ENCODE data around the gene ZNF628.

Gene ZNF628

DNA sequence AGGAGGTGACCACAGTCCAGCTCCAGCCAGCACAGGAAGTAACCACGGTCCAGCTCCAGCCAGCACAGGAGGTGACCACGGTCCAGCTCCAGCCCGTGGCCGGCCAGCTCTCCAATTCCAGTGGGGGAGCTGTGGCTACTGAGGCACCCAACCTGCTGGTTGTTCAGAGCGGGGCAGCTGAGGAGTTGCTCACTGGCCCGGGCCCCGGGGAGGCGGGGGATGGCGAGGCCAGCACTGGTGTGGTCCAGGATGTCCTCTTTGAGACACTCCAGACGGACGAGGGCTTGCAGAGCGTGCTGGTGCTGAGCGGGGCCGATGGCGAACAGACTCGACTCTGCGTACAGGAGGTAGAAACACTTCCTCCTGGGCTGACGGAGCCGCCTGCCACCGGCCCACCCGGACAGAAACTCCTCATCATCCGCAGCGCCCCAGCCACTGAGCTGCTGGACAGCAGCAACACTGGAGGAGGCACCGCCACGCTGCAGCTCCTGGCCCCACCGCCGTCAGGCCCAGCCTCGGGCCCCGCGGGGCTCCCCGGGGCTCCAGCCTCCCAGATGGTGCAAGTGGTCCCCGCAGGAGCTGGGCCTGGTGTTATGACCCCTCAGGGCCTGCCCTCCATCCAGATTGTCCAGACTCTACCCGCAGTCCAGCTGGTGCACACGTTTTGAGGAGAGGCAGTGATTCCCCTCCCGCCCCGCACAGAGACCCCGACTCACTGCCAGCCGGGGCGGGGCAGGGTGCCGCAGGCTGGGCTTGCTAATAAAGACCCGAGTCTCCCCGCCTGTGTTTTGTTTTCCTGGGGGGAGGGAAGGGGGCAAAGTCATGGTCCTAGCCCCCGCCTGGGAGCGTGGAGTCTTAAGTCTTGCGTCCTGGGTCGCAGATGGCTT lies 7.5 kb downstream of the ZNF628 start:
- in situ Hi-C loops (cut with MboI; ENCODE audit: low sequenced_read_pairs): no loop called here

DNA sequence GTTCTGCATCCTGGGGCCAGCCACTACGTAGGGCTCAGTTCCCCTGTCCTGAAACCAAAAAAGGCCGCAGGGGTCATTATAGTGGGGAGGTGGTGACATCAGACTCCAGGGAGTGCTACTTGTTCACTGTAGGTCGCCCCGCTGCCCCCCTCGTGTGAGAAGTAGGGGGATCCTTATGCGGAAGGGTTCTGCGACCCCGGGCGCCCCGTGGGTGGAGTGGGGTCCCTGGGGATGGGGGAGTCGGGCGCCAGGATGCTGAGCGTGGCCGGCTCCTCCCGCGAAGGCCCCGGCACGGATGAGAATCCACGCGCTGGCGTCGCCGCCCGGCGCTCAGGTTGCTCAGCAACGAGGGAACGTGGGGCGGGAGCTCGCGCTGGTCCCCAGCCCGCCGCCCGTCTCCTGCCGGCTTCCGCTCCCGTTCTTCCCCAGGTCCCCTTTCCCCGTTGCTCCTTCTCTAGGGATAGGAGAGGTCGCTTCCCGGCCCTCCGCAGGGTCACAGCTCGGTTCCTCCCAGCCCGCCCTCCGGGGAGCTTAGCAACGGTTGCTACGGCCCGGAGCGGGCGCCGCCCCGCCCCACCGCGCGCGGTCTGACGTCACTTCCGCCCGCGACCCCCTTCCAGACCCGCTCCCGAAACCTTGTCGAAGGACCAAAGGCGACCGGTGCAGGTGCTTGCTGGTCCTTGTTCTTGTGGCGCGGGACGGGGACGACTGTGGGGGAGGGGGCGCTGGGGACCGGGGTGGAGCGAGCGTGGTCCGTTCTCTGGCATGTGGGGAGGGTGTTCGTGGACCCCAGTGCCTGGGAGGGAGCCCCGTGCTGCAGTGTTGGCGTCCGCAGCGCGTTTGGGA lies 8.4 kb downstream of the ZNF628 start, which contains the start of gene NAT14:
Gene NAT14, plus strand, starts transcription at position 596 of the 846 bp plus-strand sequence. CDS start 521 bp downstream, outside the sequence.
- in situ Hi-C loops (cut with MboI; ENCODE audit: low sequenced_read_pairs): no loop called here

DNA sequence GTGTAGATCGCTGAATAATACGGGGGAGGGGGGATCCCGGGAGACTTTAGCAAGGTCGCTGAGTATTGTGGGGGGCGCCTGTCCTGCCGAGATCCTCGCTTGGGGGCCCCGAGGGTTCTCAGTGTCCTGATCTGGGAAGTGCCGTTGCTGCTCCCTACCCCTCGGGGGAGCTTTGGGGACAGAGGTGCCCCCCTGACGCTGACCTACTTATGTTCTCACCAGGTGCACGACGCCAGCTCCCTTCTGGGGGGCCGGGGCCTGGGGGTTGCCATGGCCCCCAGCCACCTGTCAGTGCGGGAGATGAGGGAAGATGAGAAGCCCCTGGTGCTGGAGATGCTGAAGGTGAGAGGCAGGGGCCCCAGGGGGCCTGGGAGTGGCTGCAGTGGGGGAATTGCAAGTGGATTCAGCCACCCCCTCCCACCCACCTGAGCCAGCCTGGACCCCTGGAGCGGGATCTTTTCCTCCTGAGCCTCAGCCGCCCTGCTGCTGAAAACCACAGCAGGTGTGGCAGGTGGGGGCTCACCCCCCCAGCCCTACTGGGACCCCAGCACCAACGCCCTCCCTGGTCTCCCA lies 9.1 kb downstream of the ZNF628 start:
- in situ Hi-C loops (cut with MboI; ENCODE audit: low sequenced_read_pairs): no loop called here

DNA sequence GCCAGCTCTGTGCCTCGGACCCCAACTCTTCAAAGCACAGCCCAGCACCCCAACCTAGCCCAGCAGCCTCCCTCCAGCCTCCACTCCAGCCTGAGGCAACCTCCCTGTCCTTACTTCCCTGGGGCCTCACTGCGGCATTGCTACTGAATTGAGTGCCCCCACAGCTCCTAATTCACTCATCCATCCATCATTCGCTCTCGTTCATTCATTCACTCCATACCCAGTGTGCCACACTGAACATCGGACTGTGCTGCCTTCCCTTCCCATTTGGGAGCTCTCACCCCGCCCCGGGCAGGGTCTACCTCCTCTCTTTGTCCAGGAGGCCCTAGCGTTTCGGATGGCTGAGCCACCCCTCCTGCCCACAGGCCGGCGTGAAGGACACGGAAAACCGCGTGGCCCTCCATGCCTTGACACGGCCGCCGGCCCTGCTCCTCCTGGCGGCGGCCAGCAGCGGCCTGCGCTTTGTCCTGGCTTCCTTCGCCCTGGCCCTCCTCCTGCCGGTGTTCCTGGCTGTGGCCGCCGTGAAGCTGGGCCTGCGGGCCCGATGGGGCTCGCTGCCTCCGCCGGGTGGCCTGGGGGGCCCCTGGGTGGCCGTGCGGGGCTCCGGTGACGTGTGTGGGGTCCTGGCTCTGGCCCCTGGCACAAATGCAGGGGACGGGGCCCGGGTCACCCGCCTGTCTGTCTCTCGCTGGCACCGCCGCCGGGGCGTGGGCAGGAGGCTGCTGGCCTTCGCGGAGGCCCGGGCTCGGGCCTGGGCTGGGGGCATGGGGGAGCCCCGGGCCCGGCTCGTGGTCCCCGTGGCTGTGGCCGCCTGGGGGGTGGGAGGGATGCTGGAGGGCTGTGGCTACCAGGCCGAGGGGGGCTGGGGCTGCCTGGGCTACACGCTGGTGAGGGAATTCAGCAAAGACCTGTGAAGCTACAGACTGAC lies 9.9 kb downstream of the ZNF628 start:
- in situ Hi-C loops (cut with MboI; ENCODE audit: low sequenced_read_pairs): no loop called here

DNA sequence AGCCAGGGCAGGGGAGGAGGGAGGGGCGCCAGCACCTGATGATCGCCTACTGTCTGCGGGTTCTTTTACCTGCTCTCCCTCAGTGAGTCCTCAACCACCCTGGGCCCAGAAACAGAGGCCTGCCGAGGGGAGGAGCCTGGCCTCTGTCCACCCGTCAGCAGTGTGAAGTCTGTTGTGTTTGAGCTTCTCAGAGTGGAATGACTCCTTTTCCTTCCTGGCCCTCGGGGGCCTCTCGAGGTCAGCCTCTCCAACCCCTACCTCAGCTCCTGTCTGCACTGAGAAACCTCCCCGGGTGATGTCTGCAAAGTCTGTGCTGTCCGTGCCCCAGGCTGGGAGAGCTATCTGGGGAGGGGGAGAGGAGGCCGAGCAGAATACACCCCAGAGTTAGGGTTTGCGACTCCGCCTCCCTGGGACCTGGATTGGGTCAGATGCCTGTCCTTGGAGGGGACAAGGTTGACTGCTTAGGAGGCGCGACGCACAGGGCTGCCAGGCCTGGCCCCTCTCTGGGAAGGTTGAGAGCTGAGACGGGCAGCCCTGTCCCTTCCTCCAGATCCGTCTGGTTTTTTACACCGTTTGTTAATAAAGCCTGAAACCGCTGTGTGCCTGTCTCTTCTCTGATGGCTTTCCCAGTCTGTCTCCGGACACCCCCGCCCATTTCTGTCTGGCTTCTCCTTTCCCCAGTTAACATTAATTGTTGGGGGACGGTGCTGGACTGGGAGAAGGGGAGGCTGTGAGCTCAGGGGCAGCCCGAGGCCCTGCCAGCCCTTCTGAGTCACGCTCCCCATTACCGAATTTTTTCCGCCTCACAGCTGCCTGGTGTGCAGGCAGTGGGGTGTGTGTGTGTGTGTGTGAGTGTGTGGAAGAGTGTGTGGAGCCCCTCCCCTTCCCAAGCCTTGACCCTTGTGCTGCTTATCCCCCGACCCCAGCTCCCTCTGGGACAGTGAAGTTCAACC lies 10.8 kb downstream of the ZNF628 start:
- in situ Hi-C loops (cut with MboI; ENCODE audit: low sequenced_read_pairs): no loop called here

DNA sequence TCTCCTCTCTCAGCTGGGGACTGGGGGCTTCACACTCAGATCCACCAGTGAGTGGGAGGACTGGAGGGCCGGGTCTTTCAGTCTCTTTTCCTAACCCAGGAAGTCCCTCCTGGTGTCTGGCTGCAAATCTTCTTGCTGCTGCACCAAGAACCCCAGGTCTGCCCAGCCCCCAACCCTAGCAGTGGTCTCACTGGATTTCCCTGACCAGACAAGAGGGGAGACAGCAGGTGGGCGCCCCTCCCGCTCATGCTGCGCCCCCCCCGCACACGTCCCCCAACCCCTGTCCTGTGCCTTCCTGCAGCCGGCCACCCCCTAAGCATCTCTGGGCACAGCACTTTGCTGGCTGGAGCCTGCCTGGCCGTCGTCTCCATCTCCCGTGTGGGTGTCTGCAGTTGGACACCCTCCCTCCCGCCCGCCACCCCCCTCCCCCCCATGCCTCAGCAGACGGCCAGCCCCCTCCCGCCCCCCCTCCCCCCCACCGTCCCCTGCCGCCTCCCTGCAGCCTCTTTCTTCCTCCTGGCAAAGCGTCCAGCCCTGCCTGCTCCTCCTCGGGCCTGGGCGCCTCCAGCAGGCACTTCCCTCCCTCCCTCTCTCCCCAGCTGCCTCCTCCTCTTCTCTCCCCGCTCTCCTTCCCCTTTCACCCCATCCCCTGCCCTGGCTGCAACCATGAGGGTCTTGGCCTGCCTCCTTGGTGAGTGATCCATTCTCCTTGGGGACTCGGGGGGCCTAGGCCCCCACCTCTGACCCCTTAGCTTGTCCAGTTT lies 11.7 kb downstream of the ZNF628 start, which contains the start of gene SSC5D:
Gene SSC5D, plus strand, starts transcription at position 513 of the 764 bp plus-strand sequence. Its CDS starts 154 bp downstream, at position 667.
- in situ Hi-C loops (cut with MboI; ENCODE audit: low sequenced_read_pairs): no loop called here

DNA sequence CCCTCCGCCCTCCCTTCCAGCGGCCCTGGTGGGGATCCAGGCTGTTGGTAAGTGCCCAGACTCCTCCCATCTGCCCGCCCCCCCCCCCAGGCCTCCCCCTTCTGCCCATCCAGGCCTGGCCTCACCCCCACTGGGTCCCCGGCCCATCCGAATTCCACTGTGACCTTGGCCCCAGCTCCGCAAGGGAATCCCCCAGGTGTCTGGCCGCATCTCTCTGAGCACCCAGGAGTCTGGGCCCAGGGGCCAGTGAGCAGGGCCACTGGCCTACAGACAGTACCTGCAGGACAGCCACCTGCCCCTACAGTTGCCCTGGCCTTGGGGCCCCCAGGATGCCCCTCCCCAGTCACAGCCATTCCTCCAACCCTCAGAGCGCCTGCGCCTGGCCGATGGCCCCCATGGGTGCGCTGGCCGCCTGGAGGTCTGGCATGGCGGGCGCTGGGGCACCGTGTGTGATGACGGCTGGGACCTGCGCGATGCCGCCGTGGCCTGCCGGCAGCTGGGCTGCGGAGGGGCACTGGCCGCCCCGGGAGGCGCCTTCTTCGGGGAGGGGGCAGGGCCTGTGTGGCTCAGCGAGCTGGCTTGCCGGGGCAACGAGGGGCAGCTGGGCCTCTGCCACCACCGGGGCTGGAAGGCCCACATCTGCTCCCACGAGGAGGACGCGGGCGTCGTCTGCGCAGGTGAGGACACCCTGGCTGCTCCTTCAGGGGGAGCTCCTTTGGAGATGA lies 12.7 kb downstream of the ZNF628 start:
- in situ Hi-C loops (cut with MboI; ENCODE audit: low sequenced_read_pairs): no loop called here

DNA sequence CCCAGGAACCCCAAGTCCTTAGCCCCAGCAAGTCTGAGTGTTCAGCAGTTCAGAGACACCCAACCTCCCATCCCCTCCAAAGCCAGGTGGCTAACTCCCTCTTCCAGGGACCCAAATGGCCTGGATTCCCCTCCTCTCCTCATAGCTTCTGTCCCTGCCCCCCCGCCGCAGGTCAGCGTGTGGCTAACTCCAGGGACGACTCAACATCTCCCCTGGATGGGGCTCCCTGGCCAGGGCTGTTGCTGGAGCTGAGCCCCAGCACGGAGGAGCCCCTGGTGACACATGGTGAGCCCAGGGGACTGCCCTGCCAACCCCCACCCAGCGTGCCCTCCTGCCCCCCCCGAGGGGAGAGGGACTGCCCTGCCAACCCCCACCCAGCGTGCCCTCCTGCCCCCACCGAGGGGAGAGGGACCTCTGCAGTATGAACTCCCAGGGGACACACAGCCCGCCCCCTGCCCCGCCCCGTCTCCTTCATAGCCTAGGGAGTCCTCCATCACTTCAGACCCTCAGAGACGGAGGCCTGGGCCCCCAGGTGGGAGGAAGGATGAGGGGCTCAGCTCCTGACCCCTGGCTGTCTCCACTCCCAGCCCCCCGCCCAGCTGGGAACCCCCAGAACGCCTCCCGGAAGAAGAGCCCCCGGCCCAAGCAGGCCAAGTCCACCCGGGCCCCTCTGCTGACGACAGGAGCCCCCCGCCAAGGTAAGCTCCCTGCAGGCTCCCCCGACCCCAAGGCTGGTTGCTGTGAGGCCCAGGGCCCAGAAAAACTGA lies 13.5 kb downstream of the ZNF628 start:
- in situ Hi-C loops (cut with MboI; ENCODE audit: low sequenced_read_pairs): no loop called here

DNA sequence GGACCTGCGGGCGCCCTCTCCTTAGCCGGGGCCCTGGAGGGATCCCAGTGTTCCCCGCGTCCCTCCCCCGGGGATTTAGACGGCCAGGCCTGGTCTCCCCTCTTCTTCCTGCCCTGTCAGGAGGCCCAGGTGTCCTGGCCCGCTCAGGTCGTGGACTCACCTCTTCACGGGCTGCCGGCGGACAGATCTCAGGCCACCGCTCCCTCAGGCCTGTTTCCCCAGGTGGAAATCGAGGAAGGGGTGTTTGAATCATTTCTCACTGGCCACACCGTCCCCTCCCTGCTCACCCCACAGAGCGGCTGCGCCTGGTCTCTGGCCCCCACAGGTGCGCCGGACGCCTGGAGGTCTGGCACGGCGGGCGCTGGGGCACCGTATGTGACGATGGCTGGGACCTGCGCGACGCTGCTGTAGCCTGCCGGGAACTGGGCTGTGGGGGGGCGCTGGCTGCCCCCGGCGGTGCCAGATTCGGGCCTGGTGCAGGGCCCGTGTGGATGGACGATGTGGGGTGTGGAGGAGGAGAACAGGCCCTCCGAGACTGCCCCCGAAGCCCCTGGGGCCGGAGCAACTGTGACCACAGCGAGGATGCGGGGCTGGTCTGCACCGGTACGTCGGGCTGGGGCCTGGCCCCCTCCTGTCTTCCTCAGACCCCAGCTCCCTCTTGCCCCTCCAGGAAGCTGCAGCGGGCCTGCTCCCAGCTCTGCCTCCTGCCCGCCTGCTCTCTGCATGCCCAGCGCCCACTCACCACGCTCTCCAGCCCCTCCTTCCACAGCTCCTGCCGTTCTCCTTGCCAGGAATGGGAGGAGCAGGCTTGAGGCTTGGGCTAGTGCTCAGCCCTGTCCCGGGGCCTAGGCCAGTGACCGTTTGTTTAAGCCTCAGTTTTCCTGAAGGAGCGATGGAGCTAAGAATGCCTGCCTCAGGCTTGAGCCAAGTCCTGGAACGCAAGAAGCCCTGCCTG lies 14.3 kb downstream of the ZNF628 start:
- in situ Hi-C loops (cut with MboI; ENCODE audit: low sequenced_read_pairs): no loop called here

DNA sequence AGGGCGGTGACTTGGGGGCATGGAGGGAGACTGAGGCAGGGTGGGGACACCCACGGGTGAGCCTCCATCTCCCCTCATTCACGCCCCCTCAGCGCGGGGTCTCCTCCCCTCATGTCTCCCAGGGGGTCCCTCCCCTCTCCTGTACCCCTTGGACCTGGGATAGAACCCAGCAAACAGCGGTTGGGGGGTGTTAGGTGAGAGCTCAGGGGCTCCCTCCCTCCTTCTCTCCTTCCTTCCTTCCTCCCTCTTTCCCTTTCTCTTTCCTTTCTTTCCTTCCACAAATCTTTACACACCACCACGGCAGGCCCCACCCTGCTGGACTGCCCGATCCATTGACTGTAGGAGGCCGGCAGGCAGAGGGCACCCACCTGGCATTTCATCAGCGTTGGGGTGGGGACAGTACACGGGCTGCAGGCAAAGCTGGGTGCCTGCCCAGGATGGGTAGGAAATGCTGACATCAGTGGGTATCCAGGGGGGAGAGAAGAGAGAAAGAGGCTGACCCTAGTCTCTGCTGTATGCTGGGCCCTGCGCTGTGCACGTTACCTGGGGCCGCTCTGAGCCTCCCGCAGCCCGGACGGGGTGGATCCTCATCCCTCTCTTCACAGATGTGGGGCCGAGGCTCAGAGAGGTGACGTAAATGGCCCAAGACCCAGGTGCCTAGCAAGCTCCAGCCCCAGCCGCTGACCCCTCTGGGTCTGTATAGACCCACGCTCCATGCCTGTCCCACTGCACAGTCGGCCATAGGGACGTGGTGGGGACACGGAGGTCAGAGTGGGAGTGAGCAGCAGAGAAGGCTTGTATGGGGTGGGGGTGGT lies 15.3 kb downstream of the ZNF628 start:
- in situ Hi-C loops (cut with MboI; ENCODE audit: low sequenced_read_pairs): no loop called here

DNA sequence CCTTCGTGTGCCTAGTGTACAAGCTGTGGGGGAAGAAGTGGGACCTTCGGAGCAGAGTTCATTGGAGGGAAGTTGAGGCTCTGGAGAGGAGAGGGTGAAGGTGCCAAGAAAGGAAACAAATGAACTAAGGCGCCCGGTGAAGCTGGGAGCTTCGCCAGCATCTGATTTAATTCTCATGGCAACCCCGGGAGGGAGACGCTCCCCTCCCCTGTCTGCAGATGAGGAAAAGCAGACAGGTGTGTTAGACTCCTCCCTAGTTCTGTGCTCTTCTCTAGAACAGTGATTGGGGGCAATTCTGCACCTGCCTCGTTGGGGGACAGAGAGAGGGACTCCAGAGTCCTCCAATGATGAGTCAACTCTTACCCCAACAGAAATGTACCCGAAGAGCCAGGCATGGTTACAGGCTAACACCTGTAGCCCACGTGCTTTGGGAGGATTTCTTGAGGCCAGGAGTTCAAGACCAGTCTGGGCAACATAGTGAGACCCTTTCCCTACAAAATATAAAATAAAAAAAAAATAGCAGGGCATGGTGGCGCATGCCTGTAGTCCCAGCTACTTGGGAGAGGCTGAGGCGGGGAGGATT lies 16.0 kb downstream of the ZNF628 start:
- in situ Hi-C loops (cut with MboI; ENCODE audit: low sequenced_read_pairs): no loop called here

DNA sequence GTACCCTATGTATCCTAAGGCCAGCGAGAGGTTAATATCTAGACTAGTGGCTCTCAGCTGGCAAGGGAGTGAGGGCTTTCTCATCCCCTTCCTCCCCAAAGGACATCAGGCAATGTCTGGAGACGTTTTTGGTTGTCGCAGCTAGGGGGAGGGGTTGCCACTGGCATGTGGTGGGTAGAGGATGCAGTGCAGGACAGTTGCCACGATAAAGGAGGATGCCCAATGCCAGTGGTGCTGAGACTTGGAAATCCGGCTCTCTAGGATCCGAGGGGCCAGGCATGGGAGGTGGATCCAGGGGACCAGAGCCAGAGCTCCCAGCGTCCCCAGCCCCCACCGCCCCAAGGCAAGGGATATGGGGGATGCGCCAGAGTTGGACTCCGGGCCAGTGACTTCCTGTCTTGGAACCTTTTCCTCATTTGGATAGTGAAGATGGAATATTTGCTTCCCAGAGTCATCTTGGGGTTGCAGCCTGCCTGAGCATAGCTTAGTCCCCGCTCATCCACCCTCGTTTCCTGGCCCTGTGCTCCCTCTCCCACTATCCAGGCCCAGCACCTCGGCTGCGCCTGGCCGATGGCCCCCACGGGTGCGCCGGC lies 16.7 kb downstream of the ZNF628 start:
- in situ Hi-C loops (cut with MboI; ENCODE audit: low sequenced_read_pairs): no loop called here

DNA sequence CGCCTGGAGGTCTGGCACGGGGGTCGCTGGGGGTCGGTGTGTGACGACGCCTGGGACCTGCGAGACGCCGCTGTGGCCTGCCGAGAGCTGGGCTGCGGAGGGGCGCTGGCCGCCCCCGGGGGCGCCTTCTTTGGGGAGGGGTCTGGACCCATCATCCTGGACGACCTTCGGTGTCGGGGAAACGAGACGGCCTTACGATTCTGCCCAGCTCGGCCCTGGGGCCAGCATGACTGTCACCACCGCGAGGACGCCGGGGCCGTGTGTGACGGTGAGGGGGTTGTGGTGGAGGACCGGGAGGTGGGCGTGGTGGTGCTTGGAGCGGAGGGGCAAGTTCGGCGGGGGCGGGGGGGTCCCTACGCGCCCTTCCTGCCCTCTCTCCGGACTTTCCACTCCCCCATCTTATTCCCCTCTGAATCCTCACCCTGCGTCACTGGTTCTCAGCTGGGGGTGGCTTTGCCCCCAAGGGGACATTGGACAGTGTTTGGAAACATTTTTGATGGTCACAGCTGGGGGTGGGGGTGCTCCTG lies 17.3 kb downstream of the ZNF628 start:
- in situ Hi-C loops (cut with MboI; ENCODE audit: low sequenced_read_pairs): no loop called here

DNA sequence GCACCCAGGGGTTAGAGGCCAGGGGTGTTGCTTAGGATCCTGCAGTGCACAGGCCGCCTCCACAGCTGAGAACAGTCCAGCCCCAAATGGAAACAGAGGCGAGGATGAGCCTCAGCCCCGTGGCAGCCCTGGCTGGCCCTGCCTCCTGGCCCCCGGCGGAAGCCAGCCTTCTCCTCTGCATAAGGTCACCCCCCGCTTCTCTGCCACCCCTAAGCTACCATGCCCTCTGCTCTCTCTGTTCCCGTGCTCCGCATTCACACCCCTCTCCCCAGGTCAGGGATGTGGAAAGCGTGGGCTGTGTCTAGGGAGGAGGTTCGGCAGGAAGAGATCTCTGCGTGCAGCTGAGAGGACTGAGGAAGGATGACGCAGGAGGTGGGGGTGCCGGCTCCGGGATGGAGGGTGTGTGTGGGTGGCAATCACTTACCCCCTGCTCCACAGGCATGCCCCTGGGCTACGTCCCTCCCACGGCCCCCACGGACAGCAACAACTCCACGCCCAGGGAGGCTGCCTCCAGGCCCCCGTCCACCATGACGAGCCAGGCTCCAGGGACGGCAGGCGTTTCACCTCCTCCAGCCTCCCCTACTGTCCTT lies 17.9 kb downstream of the ZNF628 start:
- in situ Hi-C loops (cut with MboI; ENCODE audit: low sequenced_read_pairs): no loop called here

All from HL-60/S4 treated with retinoic acid at 250 ng/mL for 4 days and 3 days (cell line).